Immature natural killer cell (primary cell): Measurements from ENCODE around the gene KRTAP1-3. TPM values are rescaled to one million over a fixed set of nuclear protein-coding genes. Genes with fewer than 3 reads are reported as not detected.
"Not testable (repeated sequence)": the region's sequence is repeated elsewhere in the genome, so short reads cannot be mapped to it uniquely, and the experiment has no call there.

Source experiments
- DNase-seq, 3 donors: peaks; one replicate each; pipeline ENCODE4 v3.0.0; 2022; ENCODE audit warnings: mixed read lengths in 1 of 3
- H3K27ac Mint-ChIP-seq, 6 donors: one replicate each; pipeline ENCODE4 v1.8.0; 2020; ENCODE audit warnings: mixed read lengths in 6 of 6, mild to moderate bottlenecking in 5 of 6, inconsistent platforms in 4 of 6, moderate library complexity in 3 of 6
- H3K27me3 Mint-ChIP-seq, 3 donors: one replicate each; pipeline ENCODE4 v1.8.0; 2020 to 2021; ENCODE audit warnings: low read depth in 3 of 3, mild to moderate bottlenecking in 3 of 3, mixed read lengths in 3 of 3, moderate library complexity in 3 of 3, inconsistent platforms in 1 of 3
- H3K36me3 Mint-ChIP-seq, 3 donors: one replicate each; pipeline ENCODE4 v1.8.0; 2020; ENCODE audit warnings: mixed read lengths in 3 of 3, inconsistent platforms in 2 of 3, mild to moderate bottlenecking in 2 of 3
- H3K4me1 Mint-ChIP-seq, 2 donors: one replicate each; pipeline ENCODE4 v1.8.0; 2020; ENCODE audit warnings: inconsistent platforms in 2 of 2, mild to moderate bottlenecking in 2 of 2, mixed read lengths in 2 of 2, moderate library complexity in 1 of 2
- H3K4me3 Mint-ChIP-seq, 5 donors: one replicate each; pipeline ENCODE4 v1.8.0; 2020; ENCODE audit warnings: mild to moderate bottlenecking in 5 of 5, mixed read lengths in 5 of 5, inconsistent platforms in 3 of 5, moderate library complexity in 3 of 5
- H3K9me3 Mint-ChIP-seq, 6 donors: one replicate each; pipeline ENCODE4 v1.8.0; 2020; ENCODE audit warnings: mild to moderate bottlenecking in 6 of 6, mixed read lengths in 6 of 6, inconsistent platforms in 4 of 6, moderate library complexity in 3 of 6
- polyA plus RNA-seq, 3 donors: library from polyadenylated mRNA; unstranded; fragments of 300-500 nt; fragmentation: Illumina TruSeq; gene quantifications; one replicate each; pipeline ENCODE4 v1.2.3, GENCODE V29; 2021

The KRTAP1-3 gene
- polyA plus RNA-seq, 3 donors from 2014 or later: not detected

- peaks cover 2 to 14% (median 4%) of the 10 kb centered on the region in 3 donors for H3K27me3 Mint-ChIP-seq
- H3K27ac Mint-ChIP-seq: no peak overlapping the region
- no peak for DNase-seq
- H3K36me3 Mint-ChIP-seq: no peaks in the 10 kb centered on the region
- no peaks in the 10 kb centered on the region for H3K4me1 Mint-ChIP-seq
- peaks cover 0 to 3% (median 0%) of the 10 kb centered on the region in 6 donors for H3K9me3 Mint-ChIP-seq
- no peak overlapping the region for H3K4me3 Mint-ChIP-seq
These were observed 27.3 kb upstream of the KRTAP1-3 start for GRCh38 chr17:41061964-41062363.

DNA sequence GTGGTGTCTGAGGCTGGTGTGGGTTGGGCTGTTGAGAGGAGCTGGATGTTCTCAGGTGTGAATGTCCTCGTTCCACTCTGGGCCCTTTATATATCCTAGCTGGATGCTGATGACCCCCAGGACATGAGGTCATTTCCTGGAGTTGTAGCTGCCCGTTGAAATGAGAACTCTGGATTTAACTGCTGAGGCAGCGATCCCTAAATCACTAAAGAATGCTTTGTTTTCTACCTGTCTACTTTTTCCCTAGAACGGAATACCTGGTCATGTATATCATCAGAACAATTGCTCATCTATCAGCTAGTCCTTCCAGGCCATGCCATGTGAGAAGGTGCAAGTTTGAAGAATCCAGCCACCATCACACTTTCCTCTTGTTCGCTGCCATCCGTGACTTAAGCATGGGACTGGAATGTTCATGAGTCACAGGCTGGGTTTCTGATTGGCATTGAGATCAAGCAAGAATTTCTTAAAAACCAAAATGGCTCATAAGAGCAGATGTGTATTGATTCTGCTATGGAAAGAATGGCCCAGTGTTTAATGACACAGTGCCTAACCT is 25.5 kb upstream of the KRTAP1-3 start, which contains the start of gene KRTAP2-3:
TSS of gene KRTAP2-3 (minus strand) at position 63 of the 553 bp plus-strand sequence. CDS start 64 bp downstream, outside the sequence.
- no peaks in the 10 kb centered on the region for H3K4me1 Mint-ChIP-seq
- peaks cover 2 to 14% (median 4%) of the 10 kb centered on the region in 3 donors for H3K27me3 Mint-ChIP-seq
- no peaks in the 10 kb centered on the region for H3K36me3 Mint-ChIP-seq
- no peak within 1 kb of the TSS for H3K4me3 Mint-ChIP-seq
- peaks cover 0 to 3% (median 0%) of the 10 kb centered on the region in 6 donors for H3K9me3 Mint-ChIP-seq
- DNase-seq: no peak
- H3K27ac Mint-ChIP-seq: no peak within 1 kb of the TSS

DNA sequence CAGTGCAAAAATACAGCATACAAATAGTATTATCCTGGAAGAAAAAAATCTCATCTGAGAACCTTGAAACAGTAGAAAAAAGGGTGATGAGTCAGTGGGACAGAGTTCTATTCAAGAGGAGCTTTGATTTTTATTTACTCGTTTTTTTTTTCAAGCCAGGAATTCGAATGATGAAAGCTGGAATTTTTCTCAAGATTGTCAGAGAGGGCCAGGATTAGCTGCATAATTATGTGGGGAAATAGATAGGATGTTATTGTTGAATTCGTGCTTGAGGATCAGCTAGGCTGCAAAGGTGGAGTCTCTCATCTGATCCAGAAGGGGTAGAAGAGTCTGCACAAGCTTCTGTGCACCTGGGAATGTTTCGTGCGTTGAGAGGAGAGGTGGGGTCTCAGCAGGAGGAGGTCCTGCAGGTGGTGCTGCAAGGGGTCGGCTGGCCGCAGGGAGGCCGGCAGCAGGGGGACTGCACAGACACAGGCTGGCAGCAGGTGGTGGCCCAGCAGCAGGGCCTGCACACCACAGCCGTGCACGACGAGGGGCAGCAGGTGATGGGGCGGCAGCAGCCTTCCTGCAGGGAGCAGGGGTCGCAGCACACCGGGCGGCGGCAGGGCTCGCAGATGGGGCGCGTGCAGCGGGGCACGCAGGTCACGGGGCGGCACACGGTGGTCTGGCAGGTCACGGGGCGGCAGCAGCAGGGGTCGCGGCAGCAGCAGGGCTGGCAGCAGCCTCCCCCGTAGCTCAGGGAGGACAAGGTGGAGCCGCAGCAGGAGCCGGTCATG is 24.8 kb upstream of the KRTAP1-3 start:
- not testable (repeated sequence) for DNase-seq, H3K36me3 Mint-ChIP-seq, H3K4me1 Mint-ChIP-seq, H3K9me3 Mint-ChIP-seq, H3K27ac Mint-ChIP-seq, H3K4me3 Mint-ChIP-seq
- peaks cover 2 to 15% (median 4%) of the 10 kb centered on the region in 3 donors for H3K27me3 Mint-ChIP-seq

- no peak for DNase-seq
- peaks cover 2 to 17% (median 2%) of the 10 kb centered on the region in 3 donors for H3K27me3 Mint-ChIP-seq
- peaks cover 0 to 3% (median 0%) of the 10 kb centered on the region in 6 donors for H3K9me3 Mint-ChIP-seq
- no peak overlapping the region for H3K27ac Mint-ChIP-seq
- H3K4me3 Mint-ChIP-seq: no peak overlapping the region
- no peaks in the 10 kb centered on the region for H3K4me1 Mint-ChIP-seq
- no peaks in the 10 kb centered on the region for H3K36me3 Mint-ChIP-seq
These were observed 24.1 kb upstream of the KRTAP1-3 start for GRCh38 chr17:41058741-41059140.

- Mint-ChIP-seq H3K36me3 (no peaks in the 10 kb centered on the region), H3K27me3 (peaks cover 2 to 12% (median 2%) of the 10 kb centered on the region in 3 donors), H3K4me3 (no peak overlapping the region), H3K4me1 (no peaks in the 10 kb centered on the region), H3K27ac (no peak overlapping the region), H3K9me3 (peaks cover 0 to 3% (median 0%) of the 10 kb centered on the region in 6 donors)
- no peak for DNase-seq
These were observed 22.9 kb upstream of the KRTAP1-3 start for GRCh38 chr17:41057547-41057946.

DNA sequence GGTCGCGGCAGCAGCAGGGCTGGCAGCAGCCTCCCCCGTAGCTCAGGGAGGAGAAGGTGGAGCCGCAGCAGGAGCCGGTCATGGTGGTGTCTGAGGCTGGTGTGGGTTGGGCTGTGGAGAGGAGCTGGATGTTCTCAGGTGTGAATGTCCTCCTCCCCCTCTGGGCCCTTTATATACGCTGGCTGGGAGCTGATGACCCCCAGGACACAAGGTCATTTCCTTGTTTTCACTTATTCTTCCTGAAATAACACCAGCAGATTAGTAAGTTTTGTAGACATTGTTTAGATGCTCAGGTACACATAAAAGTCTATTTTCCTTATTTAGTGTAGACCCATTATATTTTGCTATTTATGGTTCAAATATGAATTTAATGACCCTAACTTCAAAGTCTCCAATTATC is 20.5 kb upstream of the KRTAP1-3 start, which contains the start of gene KRTAP2-2:
TSS of gene KRTAP2-2 (minus strand) at position 101 of the 400 bp plus-strand sequence. CDS start at position 82, 19 bp downstream.
- H3K9me3 Mint-ChIP-seq, H3K36me3 Mint-ChIP-seq, DNase-seq, H3K27ac Mint-ChIP-seq, H3K4me1 Mint-ChIP-seq, H3K4me3 Mint-ChIP-seq, H3K27me3 Mint-ChIP-seq: not testable (repeated sequence)

DNA sequence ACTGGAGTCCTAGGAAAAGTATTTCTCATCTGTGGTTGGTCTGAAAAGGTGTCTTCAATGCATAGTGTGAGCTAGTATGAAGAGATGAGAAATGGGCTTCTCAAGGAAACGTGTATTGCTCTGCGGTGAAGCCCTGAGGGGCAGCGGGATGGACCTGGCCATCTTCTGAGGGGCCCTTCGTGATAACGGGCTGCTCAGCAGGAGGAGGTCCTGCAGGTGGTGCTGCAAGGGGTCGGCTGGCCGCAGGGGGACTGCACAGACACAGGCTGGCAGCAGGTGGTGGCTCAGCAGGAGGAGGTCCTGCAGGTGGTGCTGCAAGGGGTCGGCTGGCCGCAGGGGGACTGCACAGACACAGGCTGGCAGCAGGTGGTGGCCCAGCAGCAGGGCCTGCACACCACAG is 19.9 kb upstream of the KRTAP1-3 start:
- not testable (repeated sequence) for H3K27me3 Mint-ChIP-seq, H3K4me1 Mint-ChIP-seq, H3K4me3 Mint-ChIP-seq, H3K36me3 Mint-ChIP-seq, DNase-seq, H3K9me3 Mint-ChIP-seq, H3K27ac Mint-ChIP-seq

DNA sequence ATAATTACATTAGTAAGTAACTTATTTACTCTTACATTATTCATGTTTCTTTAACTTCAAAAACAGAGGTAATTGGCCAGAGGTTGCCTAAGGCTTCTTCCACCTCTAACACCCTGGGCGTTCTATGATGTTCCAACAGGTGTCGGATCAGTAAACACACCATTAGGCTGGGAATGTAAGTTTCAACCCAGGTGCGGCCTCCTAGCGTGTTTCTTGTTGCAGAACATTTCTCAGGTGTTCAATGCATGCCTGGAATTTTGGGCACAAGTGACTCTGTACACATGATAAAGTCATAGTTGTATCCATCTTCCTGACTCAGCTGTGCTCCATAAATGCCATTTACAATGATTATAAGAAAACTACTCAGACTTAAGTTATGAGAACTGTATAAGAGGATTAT is 19.4 kb upstream of the KRTAP1-3 start:
- Mint-ChIP-seq H3K27me3 (peaks cover 0 to 5% (median 4%) of the 10 kb centered on the region in 3 donors), H3K27ac (no peak overlapping the region)

GRCh38 chr17:41052566-41052965 is 17.9 kb upstream of the KRTAP1-3 start:
- Mint-ChIP-seq H3K4me1 (peaks cover 4 to 6% of the 10 kb centered on the region in 2 donors), H3K27me3 (peaks cover 5 to 7% (median 5%) of the 10 kb centered on the region in 3 donors)
- DNase-seq: no peak

More for the DNA sequence above, 19.4 kb upstream of the KRTAP1-3 start:
- Mint-ChIP-seq H3K9me3 (no peaks in the 10 kb centered on the region), H3K4me3 (no peak overlapping the region), H3K36me3 (no peaks in the 10 kb centered on the region), H3K4me1 (peaks cover under 1 to 2% of the 10 kb centered on the region in 2 donors)
- DNase-seq: no peak

GRCh38 chr17:41049110-41049509 is 14.4 kb upstream of the KRTAP1-3 start:
- H3K36me3 Mint-ChIP-seq: no peaks in the 10 kb centered on the region
- H3K27ac Mint-ChIP-seq: no peak overlapping the region
- no peak for DNase-seq
- peaks cover 5 to 8% (median 8%) of the 10 kb centered on the region in 3 donors for H3K27me3 Mint-ChIP-seq
- no peak overlapping the region for H3K4me3 Mint-ChIP-seq
- no peaks in the 10 kb centered on the region for H3K9me3 Mint-ChIP-seq
- H3K4me1 Mint-ChIP-seq: peaks cover 6 to 10% of the 10 kb centered on the region in 2 donors

More at GRCh38 chr17:41052566-41052965, 17.9 kb upstream of the KRTAP1-3 start:
- Mint-ChIP-seq H3K27ac (no peak overlapping the region), H3K36me3 (no peaks in the 10 kb centered on the region), H3K4me3 (no peak overlapping the region), H3K9me3 (no peaks in the 10 kb centered on the region)

DNA sequence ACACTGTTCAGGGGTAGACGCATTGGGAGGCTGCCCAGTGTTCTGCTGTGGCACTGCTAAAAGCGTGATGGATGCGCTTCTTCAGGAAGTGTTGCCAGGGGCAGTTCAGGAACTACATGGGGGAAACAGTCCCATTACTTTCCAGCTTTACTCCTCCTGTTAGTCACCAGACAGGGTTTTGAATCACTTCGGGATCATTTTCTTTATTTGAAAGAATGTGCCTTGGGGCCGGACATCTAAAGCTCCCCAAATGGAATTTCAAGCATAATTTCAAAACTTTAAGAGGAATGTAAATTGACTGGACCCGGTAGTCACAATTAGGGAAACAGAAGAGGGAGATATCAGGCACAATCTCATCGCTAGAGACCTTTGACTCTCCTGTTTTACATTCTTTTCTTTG is 13.8 kb upstream of the KRTAP1-3 start:
- Mint-ChIP-seq H3K27ac (no peak overlapping the region), H3K9me3 (no peaks in the 10 kb centered on the region), H3K4me3 (no peak overlapping the region), H3K27me3 (peaks cover 7 to 8% (median 8%) of the 10 kb centered on the region in 3 donors), H3K4me1 (peaks cover 7 to 14% of the 10 kb centered on the region in 2 donors), H3K36me3 (no peaks in the 10 kb centered on the region)
- no peak for DNase-seq

GRCh38 chr17:41046735-41047465 is 12.2 kb upstream of the KRTAP1-3 start, which contains the start of gene KRTAP2-1:
KRTAP2-1 (minus strand) TSS chr17:41047316; CDS start chr17:41047267, 49 bp downstream.
- not testable (repeated sequence) for H3K36me3 Mint-ChIP-seq, H3K27ac Mint-ChIP-seq, H3K4me3 Mint-ChIP-seq, DNase-seq, H3K27me3 Mint-ChIP-seq, H3K9me3 Mint-ChIP-seq
- peaks cover 7 to 14% of the 10 kb centered on the region in 2 donors for H3K4me1 Mint-ChIP-seq

GRCh38 chr17:41042953-41043352 is 8.3 kb upstream of the KRTAP1-3 start:
- Mint-ChIP-seq H3K4me1 (peaks cover 3 to 8% of the 10 kb centered on the region in 2 donors), H3K36me3 (no peaks in the 10 kb centered on the region), H3K4me3 (no peak overlapping the region), H3K27me3 (peaks cover 3 to 7% (median 6%) of the 10 kb centered on the region in 3 donors), H3K27ac (no peak overlapping the region), H3K9me3 (peaks cover 0 to 3% (median 0%) of the 10 kb centered on the region in 6 donors)
- DNase-seq: no peak
